GM12864 (cell line): Measurements from ENCODE around the gene CDH4.

Experiments used
- DNase-seq: peaks from one replicate; pipeline ENCODE4 v3.0.0-alpha.2; 2011; ENCODE audit warnings: low read depth
- H3K4me3 ChIP-seq: 2 replicates; pipeline ENCODE4 v1.5.1; 2011; ENCODE audit warnings: mild to moderate bottlenecking, low read depth, low read length, control low read depth
- CTCF ChIP-seq: IDR thresholded peaks from 2 replicates; pipeline ENCODE4 v1.5.1; 2011; ENCODE audit warnings: low read depth, mild to moderate bottlenecking, moderate library complexity, low read length, control low read depth, inconsistent platforms; ENCODE audit errors: missing control alignments

CDH4 gene

GRCh38 chr20:61811166-61811565 lies 559.1 kb downstream of the CDH4 start:
- no peak for DNase-seq
- no peak overlapping the region for H3K4me3 ChIP-seq
- TF ChIP-seq CTCF = no peak

GRCh38 chr20:61812121-61812844 lies 560.2 kb downstream of the CDH4 start:
- no peak for TF ChIP-seq CTCF
- H3K4me3 ChIP-seq = no peak overlapping the region
- DNase-seq = no peak

GRCh38 chr20:61812845-61813485 lies 560.9 kb downstream of the CDH4 start:
- H3K4me3 ChIP-seq = no peak overlapping the region
- no peak for DNase-seq
- no peak for TF ChIP-seq CTCF

- DNase-seq = no peak
- no peak overlapping the region for H3K4me3 ChIP-seq
- no peak for TF ChIP-seq CTCF
Observed at GRCh38 chr20:61813791-61814190, 561.7 kb downstream of the CDH4 start.

GRCh38 chr20:61814244-61814643 lies 562.2 kb downstream of the CDH4 start:
- no peak for DNase-seq

GRCh38 chr20:61814726-61815125 lies 562.7 kb downstream of the CDH4 start:
- no peak for TF ChIP-seq CTCF
- no peak overlapping the region for H3K4me3 ChIP-seq
- no peak for DNase-seq

More at GRCh38 chr20:61814244-61814643, 562.2 kb downstream of the CDH4 start:
- no peak overlapping the region for H3K4me3 ChIP-seq
- no peak for TF ChIP-seq CTCF
